Activated naive CD4-positive, alpha-beta T cell treated with anti-CD3 and anti-CD28 coated beads for 36 hours (primary cell): ENCODE data around the gene RPS6KB2. TPM values are rescaled to one million over a fixed set of nuclear protein-coding genes. Genes with fewer than 3 reads are reported as not detected.
A peak's percentile ranks its signal among the peaks of the same experiment; 100 is the strongest.

Experiments used
- CTCF ChIA-PET: fragments of 350-600 bp; sonication (Branson Sonifier 250); formaldehyde crosslinking; loops from one replicate; lab custom pipeline; 2021; ENCODE audit warnings: antibody characterized with exemption; lab: Charles Lee
- DNase-seq: peaks from one replicate; pipeline ENCODE4 v3.0.0-alpha.2; 2020
- H3K27ac Mint-ChIP-seq: one replicate; pipeline ENCODE4 v1.8.0; 2021; ENCODE audit warnings: mild to moderate bottlenecking, mixed read lengths
- H3K27me3 Mint-ChIP-seq: one replicate; pipeline ENCODE4 v1.8.0; 2021; ENCODE audit warnings: low read depth, mixed read lengths
- H3K36me3 Mint-ChIP-seq: one replicate; pipeline ENCODE4 v1.8.0; 2021; ENCODE audit warnings: low read depth, mixed read lengths
- H3K4me1 Mint-ChIP-seq: one replicate; pipeline ENCODE4 v1.8.0; 2021; ENCODE audit warnings: low read depth, mixed read lengths
- H3K4me3 Mint-ChIP-seq: one replicate; pipeline ENCODE4 v1.8.0; 2021; ENCODE audit warnings: mild to moderate bottlenecking, moderate library complexity, mixed read lengths
- H3K9me3 Mint-ChIP-seq: one replicate; pipeline ENCODE4 v1.8.0; 2021; ENCODE audit warnings: mixed read lengths
- intact Hi-C: fragments of 100-400 bp; cut with micrococcal nuclease; formaldehyde crosslinking; loops from one replicate; pipeline ENCODE4 v1.15.1; 2023
- total RNA-seq, 2 experiments: library from RNA; stranded (reverse); gene quantifications; one replicate each; pipeline ENCODE4 v1.2.3, GENCODE V29; 2021

Gene RPS6KB2
- total RNA-seq, result 10 to 100 TPM; 50.7 to 51.2 TPM

DNA sequence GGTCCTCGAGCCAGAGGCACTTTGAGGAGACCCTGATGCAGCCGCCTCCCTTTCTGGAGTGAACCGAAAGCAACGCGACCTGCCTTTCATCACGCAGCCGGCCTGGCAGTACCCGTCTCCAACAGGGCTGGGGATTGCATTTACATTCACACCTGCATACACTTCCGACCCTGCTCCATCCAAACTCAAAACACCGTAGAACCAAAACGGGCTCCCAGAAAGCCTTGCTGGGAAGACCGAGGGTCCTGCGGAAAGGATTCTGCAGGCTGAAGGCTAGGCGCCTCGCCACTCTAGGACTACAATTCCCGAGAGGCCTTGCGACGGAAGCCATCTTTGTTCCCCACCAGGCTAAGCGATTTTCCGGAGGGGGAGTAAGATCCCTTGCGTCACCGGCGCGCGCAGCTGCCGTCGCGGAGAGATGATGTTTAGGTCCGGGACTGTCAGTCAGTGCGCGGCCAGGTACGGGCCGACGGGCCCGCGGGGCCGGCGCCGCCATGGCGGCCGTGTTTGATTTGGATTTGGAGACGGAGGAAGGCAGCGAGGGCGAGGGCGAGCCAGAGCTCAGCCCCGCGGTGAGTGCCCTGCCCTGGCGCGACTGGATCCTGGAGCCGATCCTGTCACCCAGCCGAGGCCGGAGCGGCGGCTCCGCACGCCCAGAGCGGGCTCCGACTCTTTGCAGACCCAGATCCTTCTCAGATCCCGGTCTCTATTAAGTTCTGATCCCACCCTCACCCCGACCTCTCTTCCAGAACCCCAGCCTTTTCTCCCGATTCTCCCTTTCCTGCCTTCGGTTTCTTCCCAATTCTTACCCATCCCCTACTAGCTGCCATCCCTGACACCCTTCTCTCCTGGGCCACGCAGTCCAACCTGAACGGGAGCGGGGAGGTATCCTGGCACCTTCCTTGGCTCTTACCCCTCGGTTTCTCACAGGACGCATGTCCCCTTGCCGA lies at the start of gene RPS6KB2:
TSS of gene RPS6KB2 (plus strand) at position 443 of the 950 bp plus-strand sequence. CDS start at position 495, 52 bp downstream.
- CTCF ChIA-PET, result interaction anchor here (0.6 to 2.7 kb wide), 3 partner anchors 11 to 26 kb away, joined by 3 to 7 read pairs (median 4); partner anchors contain the start of genes PPP1CA and TBC1D10C
- peak within 1 kb of the TSS; percentile 97 for H3K27ac Mint-ChIP-seq
- intact Hi-C loops, result loop anchor here (1.0 to 2.0 kb wide), 3 partner anchors 8 to 40 kb away; partner anchors contain the start of gene TMEM134
- H3K9me3 Mint-ChIP-seq, result no peaks in the 10 kb centered on the region
- H3K36me3 Mint-ChIP-seq, result peaks cover 12% of the 10 kb centered on the region
- H3K27me3 Mint-ChIP-seq, result no peaks in the 10 kb centered on the region
- peak; percentile 100 for DNase-seq
- H3K4me1 Mint-ChIP-seq, result peaks cover 35% of the 10 kb centered on the region
- H3K4me3 Mint-ChIP-seq, result peak within 1 kb of the TSS; percentile 98

DNA sequence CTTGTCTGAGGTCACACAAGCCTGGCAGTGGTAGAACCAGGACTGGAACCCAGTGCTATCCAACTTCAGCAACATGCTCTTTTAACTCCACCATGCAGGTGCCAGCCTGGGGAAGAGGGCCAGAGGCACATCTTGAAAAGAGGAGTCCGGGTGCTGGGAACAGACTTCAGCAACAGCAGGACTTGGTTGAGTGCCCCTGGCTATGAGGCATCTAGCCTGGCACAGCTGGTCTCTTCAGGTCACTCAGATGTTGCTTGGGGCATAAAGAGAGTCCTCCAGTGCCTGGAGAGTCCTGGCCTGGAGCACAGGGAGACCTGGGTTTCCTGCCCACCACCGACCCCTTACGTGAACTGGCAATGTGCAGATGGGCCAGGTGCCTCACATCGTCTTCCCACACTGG lies 49.8 kb upstream of the RPS6KB2 start:
- H3K27ac Mint-ChIP-seq, result no peak overlapping the region

DNA sequence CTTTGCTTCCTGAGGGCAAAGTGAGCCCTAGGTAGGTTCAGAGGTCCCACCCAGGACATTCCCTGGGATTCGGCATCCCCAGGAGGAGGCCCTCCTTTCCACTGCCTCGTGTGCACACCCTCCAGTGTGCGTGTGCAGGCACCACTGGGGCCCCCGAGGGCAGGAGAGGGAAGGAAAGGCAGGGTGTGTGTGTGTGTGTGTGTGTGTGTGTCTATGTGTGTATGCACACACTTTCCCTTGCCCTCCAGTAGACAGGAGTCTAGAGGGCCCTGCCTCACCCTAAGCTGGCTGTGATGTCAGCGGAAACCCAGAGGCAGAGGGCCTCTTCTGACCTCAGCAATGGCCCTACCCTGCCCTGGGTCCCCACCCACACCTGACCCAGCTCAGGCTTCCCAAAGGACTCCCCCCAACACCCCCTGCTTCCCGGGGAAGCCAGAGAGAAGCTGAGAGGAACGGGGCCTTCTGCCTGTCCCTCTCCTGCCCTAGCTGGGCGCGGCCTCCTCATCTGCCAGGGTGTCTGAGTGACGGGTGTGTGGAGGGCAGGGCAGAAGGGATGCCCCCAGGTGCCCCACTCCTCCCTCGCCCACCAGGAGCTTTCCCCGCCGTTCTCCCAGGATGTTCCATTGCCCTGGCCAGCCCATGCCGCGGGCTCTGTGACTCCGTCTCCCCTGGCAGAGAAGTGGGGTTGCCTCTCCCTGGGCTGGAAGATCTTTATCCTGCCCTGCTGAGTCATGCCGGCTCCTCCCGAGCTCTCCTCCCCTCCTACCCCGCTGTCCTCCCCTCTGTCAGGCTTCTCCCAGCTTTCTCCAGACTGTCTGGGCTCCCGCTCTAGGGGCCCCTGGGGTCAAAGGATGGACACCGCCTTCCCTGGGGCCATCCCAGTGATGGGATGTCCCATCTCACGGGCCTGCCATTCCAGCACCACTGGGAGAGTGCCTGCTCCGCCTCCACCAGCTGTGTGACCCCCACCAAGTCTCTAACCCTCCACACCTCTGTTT lies 48.9 kb upstream of the RPS6KB2 start:
- CTCF ChIA-PET, result interaction anchor here (0.6 to 19.4 kb wide), 7 partner anchors 8 to 304 kb away, joined by 3 to 636 read pairs (median 6); partner anchors contain the start of genes CLCF1 and POLD4
- DNase-seq, result no peak
- H3K36me3 Mint-ChIP-seq, result no peaks in the 10 kb centered on the region
- H3K4me3 Mint-ChIP-seq, result no peak overlapping the region
- no peaks in the 10 kb centered on the region for H3K9me3 Mint-ChIP-seq
- H3K4me1 Mint-ChIP-seq, result peaks cover 10% of the 10 kb centered on the region
- peaks cover 11% of the 10 kb centered on the region for H3K27me3 Mint-ChIP-seq
- no peak overlapping the region for H3K27ac Mint-ChIP-seq
- intact Hi-C loops, result no loop called here

More for the DNA sequence above, 49.8 kb upstream of the RPS6KB2 start:
- no peak for DNase-seq
- H3K4me3 Mint-ChIP-seq, result no peak overlapping the region
- intact Hi-C loops, result no loop called here
- H3K36me3 Mint-ChIP-seq, result no peaks in the 10 kb centered on the region
- H3K4me1 Mint-ChIP-seq, result peaks cover 15% of the 10 kb centered on the region
- peaks cover 17% of the 10 kb centered on the region for H3K27me3 Mint-ChIP-seq
- H3K9me3 Mint-ChIP-seq, result no peaks in the 10 kb centered on the region
- CTCF ChIA-PET, result interaction anchor here (0.8 to 19.4 kb wide), 5 partner anchors 9 to 35 kb away, joined by 3 to 636 read pairs (median 3); partner anchors contain the start of gene POLD4

DNA sequence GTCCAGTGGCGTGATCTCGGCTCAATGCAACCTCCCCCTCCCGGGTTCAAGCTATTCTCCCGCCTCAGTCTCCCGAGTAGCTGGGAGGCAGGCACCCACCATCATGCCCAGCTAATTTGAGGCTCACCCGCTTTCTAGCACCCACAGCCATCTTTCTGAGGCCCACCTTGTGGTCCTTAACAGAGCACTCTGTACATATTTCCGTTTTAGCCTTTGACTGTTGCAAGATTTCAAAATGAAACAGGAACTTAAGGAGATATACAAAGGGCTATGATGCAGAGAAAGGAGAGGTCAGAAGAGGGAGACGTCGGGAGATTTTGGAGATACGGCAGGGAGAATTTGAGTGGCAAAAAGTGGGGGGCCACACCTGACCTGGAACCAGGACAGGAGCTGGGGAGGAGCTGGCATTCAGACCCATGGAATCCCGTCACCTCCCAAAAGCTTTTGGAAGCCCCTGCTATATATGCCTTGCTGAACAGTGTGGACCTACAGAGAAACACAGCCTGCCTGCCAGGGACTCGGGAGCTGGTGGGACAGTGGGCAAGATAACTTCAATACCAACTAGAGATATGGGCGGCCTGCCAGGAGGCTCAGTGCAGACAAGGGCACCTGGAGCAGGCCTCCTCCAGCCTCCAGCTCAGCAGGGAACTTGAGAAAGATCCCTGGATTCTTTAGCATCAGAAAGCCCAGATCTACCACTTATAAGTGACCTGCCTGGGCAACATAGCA lies 46.9 kb upstream of the RPS6KB2 start:
- no peak overlapping the region for H3K4me3 Mint-ChIP-seq
- no peaks in the 10 kb centered on the region for H3K36me3 Mint-ChIP-seq
- H3K27me3 Mint-ChIP-seq, result peaks cover 5% of the 10 kb centered on the region
- H3K4me1 Mint-ChIP-seq, result peaks cover 2% of the 10 kb centered on the region
- no peak overlapping the region for H3K27ac Mint-ChIP-seq
- DNase-seq, result no peak
- no peaks in the 10 kb centered on the region for H3K9me3 Mint-ChIP-seq
- CTCF ChIA-PET, result interaction anchor here (0.6 to 19.4 kb wide), 26 partner anchors 8 to 324 kb away, joined by 3 to 636 read pairs (median 4); partner anchors contain the start of genes CLCF1, POLD4, PPP1CA and RAD9A
- intact Hi-C loops, result no loop called here

DNA sequence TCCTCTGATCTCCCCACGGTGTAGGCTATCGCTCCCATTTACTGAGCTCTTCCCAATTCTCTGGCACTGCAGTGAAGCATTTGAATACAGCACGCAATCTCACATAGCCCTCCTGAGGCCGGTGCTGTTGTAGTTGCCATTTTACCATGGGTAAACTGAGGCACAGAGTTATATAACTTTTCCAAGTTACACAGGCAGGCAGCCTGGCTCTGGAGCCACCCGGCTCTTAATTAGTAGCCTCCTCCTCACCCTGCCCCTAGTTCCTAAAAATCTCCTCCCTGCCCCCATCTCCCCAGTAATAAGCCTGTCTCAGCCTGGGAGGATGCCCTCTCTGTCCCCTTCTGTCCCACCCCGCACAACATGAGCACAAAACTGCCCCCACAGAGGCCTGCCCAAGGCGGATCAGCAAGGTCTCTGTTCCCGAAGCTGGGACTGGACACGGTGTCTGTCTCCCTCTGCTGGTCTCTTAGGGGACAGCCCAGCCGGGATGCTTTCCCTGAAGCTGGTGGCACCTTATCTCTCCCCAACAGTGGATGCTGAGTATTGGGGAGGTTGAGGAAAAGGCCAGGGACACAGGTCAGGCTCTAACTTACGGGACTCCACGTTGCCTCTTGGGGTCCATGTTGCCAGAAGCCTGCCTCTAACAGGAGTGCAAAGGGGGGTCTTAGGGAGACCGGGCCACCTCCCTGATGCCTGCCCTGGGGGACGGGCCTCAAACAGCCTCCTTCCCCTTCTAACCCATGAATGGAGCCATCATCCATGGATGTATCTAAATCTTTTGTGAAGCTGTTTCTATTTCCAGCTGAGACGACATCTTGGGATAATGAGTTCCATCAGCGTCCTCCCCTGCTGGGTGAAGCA lies 45.8 kb upstream of the RPS6KB2 start:
- Mint-ChIP-seq H3K4me1 (peaks cover 2% of the 10 kb centered on the region), H3K9me3 (no peaks in the 10 kb centered on the region)

DNA sequence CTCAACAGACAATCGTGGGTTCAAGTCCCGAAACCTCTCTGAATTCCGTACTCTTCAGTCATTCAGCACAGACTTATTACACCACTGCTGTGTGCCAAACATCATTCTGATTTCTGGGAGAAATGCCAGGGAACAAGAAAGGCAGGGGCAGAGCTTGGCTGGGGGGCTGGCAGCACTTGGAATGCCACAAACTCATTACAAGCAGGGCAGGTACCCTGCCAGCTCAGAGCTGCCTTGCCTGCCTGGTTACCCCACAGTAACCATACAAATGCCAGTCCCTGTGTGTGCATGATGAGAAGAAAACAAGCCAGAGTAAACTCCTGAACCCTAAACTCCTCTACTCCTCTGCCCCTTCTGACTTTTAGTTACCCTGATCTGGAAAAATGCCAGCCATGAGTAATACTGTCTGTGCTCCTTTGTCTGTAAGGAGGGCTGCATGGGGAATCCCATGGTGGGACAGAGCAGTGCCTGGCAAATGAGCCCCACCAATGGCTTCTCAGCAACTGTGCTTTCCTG lies 43.4 kb upstream of the RPS6KB2 start:
- intact Hi-C loops, result no loop called here
- no peak for DNase-seq
- CTCF ChIA-PET, result interaction anchor here (1.2 to 19.4 kb wide), 2 partner anchors 28 to 94 kb away, joined by 3 to 636 read pairs; partner anchors contain the start of gene POLD4
- Mint-ChIP-seq H3K9me3 (no peaks in the 10 kb centered on the region), H3K4me3 (no peak overlapping the region), H3K36me3 (no peaks in the 10 kb centered on the region), H3K27ac (no peak overlapping the region), H3K4me1 (peaks cover 7% of the 10 kb centered on the region), H3K27me3 (peaks cover 2% of the 10 kb centered on the region)

More for the DNA sequence above, 45.8 kb upstream of the RPS6KB2 start:
- intact Hi-C loops, result loop anchor here (1.0 to 2.0 kb wide), 6 partner anchors 25 to 302 kb away; no protein-coding TSS in a partner anchor
- no peaks in the 10 kb centered on the region for H3K36me3 Mint-ChIP-seq
- no peak overlapping the region for H3K27ac Mint-ChIP-seq
- CTCF ChIA-PET, result interaction anchor here (0.6 to 19.4 kb wide), 29 partner anchors 8 to 325 kb away, joined by 3 to 636 read pairs (median 4); partner anchors contain the start of genes AIP, CLCF1, POLD4 and PPP1CA
- DNase-seq, result peak; percentile 92
- H3K27me3 Mint-ChIP-seq, result peaks cover 2% of the 10 kb centered on the region
- no peak overlapping the region for H3K4me3 Mint-ChIP-seq

DNA sequence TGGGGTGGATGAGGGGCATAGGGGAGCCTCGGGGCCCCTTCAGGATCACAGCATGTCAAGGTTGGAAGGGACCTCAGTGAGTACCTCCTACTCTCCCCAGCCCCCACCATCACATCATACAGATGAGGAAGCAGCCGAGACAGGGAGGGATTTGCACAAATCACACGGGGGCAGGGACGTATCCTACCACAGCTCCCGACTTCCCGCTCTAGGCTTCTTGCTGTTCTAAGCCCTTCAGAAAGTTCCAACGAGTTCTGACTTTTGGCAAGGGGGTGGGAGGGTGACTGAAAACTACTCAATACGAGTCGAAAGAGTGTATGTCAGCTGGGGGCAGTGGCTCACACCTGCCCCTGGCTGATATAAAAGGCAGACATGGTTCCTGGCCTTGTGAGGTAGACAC lies 41.2 kb upstream of the RPS6KB2 start:
- intact Hi-C loops, result no loop called here
- DNase-seq, result no peak
- Mint-ChIP-seq H3K27ac (no peak overlapping the region), H3K4me3 (no peak overlapping the region), H3K4me1 (peaks cover 12% of the 10 kb centered on the region), H3K27me3 (peaks cover 2% of the 10 kb centered on the region), H3K36me3 (no peaks in the 10 kb centered on the region), H3K9me3 (no peaks in the 10 kb centered on the region)
- CTCF ChIA-PET, result interaction anchor here (0.8 to 19.4 kb wide), 5 partner anchors 9 to 41 kb away, joined by 3 to 636 read pairs (median 6); partner anchors contain the start of genes POLD4 and PPP1CA

DNA sequence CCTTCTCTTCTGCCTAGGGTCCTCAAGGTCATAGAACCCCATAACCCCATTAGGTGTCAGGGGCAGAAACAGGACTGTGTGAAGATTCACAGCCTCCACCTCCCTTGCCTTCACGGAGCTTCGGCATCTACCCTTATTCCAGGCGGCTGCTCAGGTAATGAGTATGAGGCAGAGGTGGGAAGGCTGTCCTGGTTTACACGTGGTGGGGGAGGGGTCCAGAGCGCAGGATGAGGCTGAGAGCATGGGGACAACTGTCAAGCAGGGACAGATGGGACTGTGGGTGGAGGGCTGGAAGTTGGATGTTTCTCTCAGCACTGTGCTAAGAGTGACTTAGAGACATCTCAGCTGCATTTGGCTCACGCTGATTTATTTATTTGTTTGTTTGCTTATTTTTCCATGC lies 40.8 kb upstream of the RPS6KB2 start:
- no peaks in the 10 kb centered on the region for H3K9me3 Mint-ChIP-seq
- DNase-seq, result no peak
- no peaks in the 10 kb centered on the region for H3K27me3 Mint-ChIP-seq
- peaks cover under 1% of the 10 kb centered on the region for H3K36me3 Mint-ChIP-seq
- peaks cover 14% of the 10 kb centered on the region for H3K4me1 Mint-ChIP-seq
- intact Hi-C loops, result no loop called here
- H3K4me3 Mint-ChIP-seq, result no peak overlapping the region
- CTCF ChIA-PET, result interaction anchor here (1.3 to 19.4 kb wide), 4 partner anchors 10 to 42 kb away, joined by 3 to 636 read pairs (median 8); partner anchors contain the start of genes POLD4 and PPP1CA
- no peak overlapping the region for H3K27ac Mint-ChIP-seq

DNA sequence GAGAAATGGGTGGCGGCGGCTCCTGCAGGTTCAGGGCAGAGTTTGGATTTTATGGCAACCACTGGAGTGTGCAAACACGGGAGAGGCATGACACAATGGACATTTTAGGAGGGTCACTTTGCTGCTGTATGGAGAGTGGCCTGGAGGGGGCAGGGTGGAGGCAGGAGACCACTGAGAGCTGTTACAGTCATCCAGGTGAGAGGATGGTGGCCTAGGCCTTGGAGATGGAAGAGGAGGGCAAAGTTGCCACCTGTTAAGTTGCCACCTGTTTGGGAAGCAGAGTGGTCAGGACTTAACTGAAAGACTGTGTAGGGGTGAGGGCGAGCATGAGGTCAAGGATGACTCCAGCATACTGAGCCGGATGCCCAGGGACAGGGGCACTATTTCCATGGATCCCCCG lies 38.8 kb upstream of the RPS6KB2 start:
- CTCF ChIA-PET, result interaction anchor here (1.2 to 1.5 kb wide), 4 partner anchors 9 to 43 kb away, joined by 3 to 5 read pairs (median 4); partner anchors contain the start of gene TBC1D10C
- peak overlapping the region; percentile 38 for H3K4me3 Mint-ChIP-seq
- intact Hi-C loops, result loop anchor here (1.0 kb wide), 1 partner anchor 117 kb away; no protein-coding TSS in a partner anchor
- H3K27ac Mint-ChIP-seq, result no peak overlapping the region
- H3K27me3 Mint-ChIP-seq, result no peaks in the 10 kb centered on the region
- H3K36me3 Mint-ChIP-seq, result peaks cover 5% of the 10 kb centered on the region
- H3K4me1 Mint-ChIP-seq, result peaks cover 28% of the 10 kb centered on the region
- DNase-seq, result peak; percentile 65
- H3K9me3 Mint-ChIP-seq, result no peaks in the 10 kb centered on the region

DNA sequence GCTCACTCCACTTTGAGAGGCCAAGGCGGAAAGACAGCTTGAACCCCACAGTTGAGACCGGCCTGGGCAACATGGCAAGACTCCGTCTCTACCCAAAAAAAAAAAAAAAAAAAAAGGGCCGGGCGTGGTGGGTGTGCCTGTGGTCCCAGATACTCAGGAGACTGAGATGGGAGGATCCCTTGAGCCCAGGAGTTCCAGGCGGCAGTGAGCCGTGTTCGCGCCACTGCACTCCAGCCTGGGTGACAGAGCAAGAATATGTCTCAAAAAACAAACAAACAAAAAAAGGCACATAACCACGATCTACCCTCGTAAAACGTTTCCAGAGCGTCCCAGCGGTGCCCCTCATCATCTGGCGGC lies 37.4 kb upstream of the RPS6KB2 start:
- Mint-ChIP-seq H3K4me1 (peaks cover 28% of the 10 kb centered on the region), H3K27me3 (no peaks in the 10 kb centered on the region), H3K4me3 (peak overlapping the region; percentile 86), H3K27ac (peak overlapping the region; percentile 39), H3K36me3 (peaks cover 5% of the 10 kb centered on the region), H3K9me3 (no peaks in the 10 kb centered on the region)
- DNase-seq, result no peak
- intact Hi-C loops, result loop anchor here (1.0 to 5.0 kb wide), 2 partner anchors 78 to 149 kb away; partner anchors contain the start of gene TMEM134
- CTCF ChIA-PET, result interaction anchor here (0.6 to 1.7 kb wide), 6 partner anchors 9 to 73 kb away, joined by 3 to 6 read pairs (median 4); no protein-coding TSS in a partner anchor
